Measurements from ENCODE around the gene EML4.

The EML4 gene

DNA sequence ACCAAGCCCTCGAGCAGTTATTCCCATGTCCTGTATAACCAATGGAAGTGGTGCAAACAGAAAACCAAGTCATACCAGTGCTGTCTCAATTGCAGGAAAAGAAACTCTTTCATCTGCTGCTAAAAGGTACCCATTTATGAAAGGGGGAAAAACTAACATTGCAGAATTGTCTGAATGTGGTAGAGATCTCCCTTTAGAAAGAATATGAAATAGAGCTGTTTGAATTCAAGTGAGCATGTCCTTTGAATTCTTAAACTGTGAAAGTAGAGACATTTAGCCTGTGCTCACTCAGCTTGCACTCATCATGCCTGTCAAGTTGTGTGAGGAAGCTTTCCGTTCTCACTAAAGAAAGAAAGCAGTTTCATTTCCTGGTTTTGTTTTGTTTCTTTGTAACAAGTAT is 87.4 kb downstream of the EML4 start:
- Histone ChIP-seq H3K4me3 (no peak overlapping the region), H3K27ac (no peak overlapping the region), H3K36me3 (peaks cover 0 to 14% (median 7%) of the 10 kb centered on the region in 3 donors), H3K9me3 (no peaks in the 10 kb centered on the region), H3K27me3 (no peaks in the 10 kb centered on the region), H3K4me1 (no peaks in the 10 kb centered on the region)
- DNase-seq, result no peak
- TF ChIP-seq CTCF (IDR thresholded peaks at IDR 0.05), result no peak
- intact Hi-C loops (cut with DNase I; ENCODE audit: low total_unique reads), result no loop called here

DNA sequence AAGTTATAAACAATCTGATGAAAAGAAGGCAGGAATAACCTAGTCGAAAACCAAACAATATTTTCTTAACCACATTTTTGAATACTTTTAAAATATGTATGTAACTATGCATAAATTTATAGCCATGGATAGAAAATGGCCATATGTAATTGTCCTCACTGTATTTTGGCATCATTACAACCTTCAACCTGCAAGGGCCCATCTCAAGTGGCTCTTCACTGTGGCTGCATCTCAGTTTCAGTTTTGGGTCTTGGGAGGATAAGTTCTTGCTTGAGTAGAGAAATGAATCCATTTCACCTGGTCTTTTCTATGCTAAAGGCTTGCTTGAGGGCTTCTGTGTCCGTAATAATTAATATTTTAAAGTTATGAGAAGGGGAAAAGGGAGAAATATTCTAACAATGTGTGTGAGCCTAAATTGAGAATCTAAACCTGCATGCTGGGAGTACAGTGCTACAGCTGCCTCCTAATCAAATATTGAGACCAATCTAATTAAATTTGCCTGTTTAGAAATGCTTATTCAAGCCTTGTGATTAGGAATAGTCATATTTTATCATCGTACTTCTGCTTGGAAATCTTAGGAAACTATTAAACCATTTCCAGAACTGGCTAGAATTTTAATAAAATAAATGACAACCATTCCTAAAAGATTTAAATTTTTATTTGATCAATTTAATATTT is 92.5 kb downstream of the EML4 start:
- Histone ChIP-seq H3K27ac (no peak overlapping the region), H3K4me1 (no peaks in the 10 kb centered on the region), H3K27me3 (no peaks in the 10 kb centered on the region), H3K9me3 (no peaks in the 10 kb centered on the region), H3K36me3 (peaks cover 5 to 14% (median 7%) of the 10 kb centered on the region in 3 donors), H3K4me3 (no peak overlapping the region)
- TF ChIP-seq CTCF (IDR thresholded peaks at IDR 0.05), result no peak
- DNase-seq, result no peak
- intact Hi-C loops (cut with DNase I; ENCODE audit: low total_unique reads), result no loop called here

DNA sequence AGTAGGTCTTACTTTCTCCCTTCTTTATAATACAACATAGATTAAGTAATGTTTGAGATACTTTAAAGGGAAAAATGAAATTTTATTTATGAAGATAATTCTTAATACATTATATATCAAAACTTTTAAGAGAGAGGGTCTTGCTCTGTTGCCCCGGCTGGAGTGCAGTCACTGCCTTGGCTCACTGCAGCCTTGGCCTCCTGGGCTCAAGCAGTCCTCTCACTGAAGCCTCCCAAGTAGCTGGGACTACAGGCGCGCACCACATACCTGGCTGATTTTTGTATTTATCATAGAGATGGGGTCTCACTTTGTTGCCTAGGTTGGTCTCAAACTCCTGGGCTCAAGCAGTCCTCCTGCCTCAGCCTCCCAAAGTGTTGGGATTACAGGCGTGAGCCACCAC is 97.1 kb downstream of the EML4 start:
- H3K4me1 ChIP-seq, result peaks cover 0 to 7% (median 6%) of the 10 kb centered on the region in 4 donors
- peaks cover 0 to 5% (median under 1%) of the 10 kb centered on the region in 3 donors for H3K36me3 ChIP-seq
- H3K4me3 ChIP-seq, result no peak overlapping the region
- intact Hi-C loops (cut with DNase I; ENCODE audit: low total_unique reads), result no loop called here
- H3K27me3 ChIP-seq, result no peaks in the 10 kb centered on the region
- no peak for DNase-seq
- H3K27ac ChIP-seq, result no peak overlapping the region
- H3K9me3 ChIP-seq, result no peaks in the 10 kb centered on the region
- TF ChIP-seq CTCF (IDR thresholded peaks at IDR 0.05), result no peak

DNA sequence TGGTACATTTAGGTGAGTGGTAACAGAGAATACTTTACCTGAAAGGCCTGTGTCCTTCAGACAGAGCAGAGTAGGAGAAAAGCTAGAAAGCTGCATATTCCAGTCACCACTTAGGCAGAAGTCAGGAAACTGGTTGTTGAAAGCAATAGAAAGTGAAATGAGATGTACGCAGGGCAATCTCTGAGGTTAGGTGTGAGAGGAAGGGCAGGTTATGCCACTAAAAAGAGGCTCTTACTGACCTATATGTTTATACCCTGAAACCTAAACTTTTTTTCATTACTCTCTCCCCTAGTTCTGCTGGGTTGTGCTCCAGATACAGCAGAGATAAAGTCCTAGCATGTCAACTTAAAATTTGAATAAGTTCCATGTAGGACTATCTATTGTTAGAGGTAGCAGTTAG is 98.4 kb downstream of the EML4 start:
- no peak overlapping the region for H3K4me3 ChIP-seq
- H3K9me3 ChIP-seq, result no peaks in the 10 kb centered on the region
- no peak for DNase-seq
- intact Hi-C loops (cut with DNase I; ENCODE audit: low total_unique reads), result no loop called here
- no peak for TF ChIP-seq CTCF (IDR thresholded peaks at IDR 0.05)
- no peak overlapping the region for H3K27ac ChIP-seq
- peaks cover 0 to 8% (median 6%) of the 10 kb centered on the region in 4 donors for H3K4me1 ChIP-seq
- H3K27me3 ChIP-seq, result no peaks in the 10 kb centered on the region
- peaks cover 0 to 5% (median 0%) of the 10 kb centered on the region in 3 donors for H3K36me3 ChIP-seq

- no peak overlapping the region for H3K27ac ChIP-seq
- no peaks in the 10 kb centered on the region for H3K27me3 ChIP-seq
- no peak overlapping the region for H3K4me3 ChIP-seq
- H3K4me1 ChIP-seq, result peaks cover 0 to 8% (median 6%) of the 10 kb centered on the region in 4 donors
- no peak for DNase-seq
- intact Hi-C loops (cut with DNase I; ENCODE audit: low total_unique reads), result no loop called here
- TF ChIP-seq CTCF (IDR thresholded peaks at IDR 0.05), result no peak
- H3K36me3 ChIP-seq, result no peaks in the 10 kb centered on the region
- no peaks in the 10 kb centered on the region for H3K9me3 ChIP-seq
Measured at GRCh38 chr2:42268528-42269151, 99.5 kb downstream of the EML4 start.
